IMR-90 (cell line): ENCODE data around the gene SNX7.

Experiments used
- BHLHE40 ChIP-seq: fragments of 150-350 bp; IDR thresholded peaks from 2 replicates; pipeline ENCODE4 v1.6.1; 2016; ENCODE audit warnings: mild to moderate bottlenecking, low read depth, low read length
- CEBPB ChIP-seq: IDR thresholded peaks from 2 replicates; pipeline ENCODE4 v1.6.1; 2012; ENCODE audit warnings: low read depth, low read length, improper control_type of control experiment
- FOS ChIP-seq: fragments of 150-350 bp; IDR thresholded peaks from 2 replicates; pipeline ENCODE4 v1.6.1; 2016; ENCODE audit warnings: low read depth, low read length
- MXI1 ChIP-seq: IDR thresholded peaks from 2 replicates; pipeline ENCODE4 v1.6.1; 2012; ENCODE audit warnings: low read depth, mild to moderate bottlenecking, low read length, moderate library complexity, borderline replicate concordance
- NFE2L2 ChIP-seq: fragments of 150-350 bp; IDR thresholded peaks from 2 replicates; pipeline ENCODE4 v1.6.1; 2016; ENCODE audit warnings: low read depth, mild to moderate bottlenecking, low read length
- POLR2A ChIP-seq: IDR thresholded peaks from 2 replicates; pipeline ENCODE4 v1.6.1; 2012; ENCODE audit warnings: mild to moderate bottlenecking, low read depth, low read length
- RAD21 ChIP-seq: IDR thresholded peaks from 2 replicates; pipeline ENCODE4 v1.6.1; 2012; ENCODE audit warnings: low read length, improper control_type of control experiment
- RCOR1 ChIP-seq: IDR thresholded peaks from 2 replicates; pipeline ENCODE4 v1.6.1; 2012; ENCODE audit warnings: mild to moderate bottlenecking, low read length, improper control_type of control experiment; ENCODE audit not compliant: insufficient replicate concordance
- TF ChIP-seq, protein P1 (sequence below): conservative IDR thresholded peaks from 2 replicates; pipeline ENCODE4 v1.5.1; 2012; ENCODE audit warnings: mild to moderate bottlenecking, low read depth, low read length, improper control_type of control experiment

DNA sequence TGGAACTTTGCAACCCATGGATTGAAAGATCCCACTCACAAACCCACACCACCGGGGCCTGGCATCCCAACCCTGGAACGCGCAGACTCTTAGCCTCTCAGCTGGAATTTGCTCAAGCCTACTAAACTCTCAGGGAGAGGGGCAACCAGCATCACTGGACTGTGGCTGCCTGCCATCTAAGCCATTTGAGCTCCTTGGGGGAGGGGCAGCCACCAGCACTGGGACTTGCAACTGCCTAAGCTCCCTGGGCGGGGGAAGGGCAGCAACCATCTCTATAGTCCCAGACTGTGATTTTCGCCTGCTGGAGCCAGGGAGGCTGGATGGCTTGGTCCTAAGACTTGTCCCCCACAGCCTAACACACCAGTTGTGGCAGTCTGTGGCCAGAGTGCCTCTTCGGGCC lies 122.3 kb downstream of the SNX7 start:
- TF ChIP-seq, protein P1, sequence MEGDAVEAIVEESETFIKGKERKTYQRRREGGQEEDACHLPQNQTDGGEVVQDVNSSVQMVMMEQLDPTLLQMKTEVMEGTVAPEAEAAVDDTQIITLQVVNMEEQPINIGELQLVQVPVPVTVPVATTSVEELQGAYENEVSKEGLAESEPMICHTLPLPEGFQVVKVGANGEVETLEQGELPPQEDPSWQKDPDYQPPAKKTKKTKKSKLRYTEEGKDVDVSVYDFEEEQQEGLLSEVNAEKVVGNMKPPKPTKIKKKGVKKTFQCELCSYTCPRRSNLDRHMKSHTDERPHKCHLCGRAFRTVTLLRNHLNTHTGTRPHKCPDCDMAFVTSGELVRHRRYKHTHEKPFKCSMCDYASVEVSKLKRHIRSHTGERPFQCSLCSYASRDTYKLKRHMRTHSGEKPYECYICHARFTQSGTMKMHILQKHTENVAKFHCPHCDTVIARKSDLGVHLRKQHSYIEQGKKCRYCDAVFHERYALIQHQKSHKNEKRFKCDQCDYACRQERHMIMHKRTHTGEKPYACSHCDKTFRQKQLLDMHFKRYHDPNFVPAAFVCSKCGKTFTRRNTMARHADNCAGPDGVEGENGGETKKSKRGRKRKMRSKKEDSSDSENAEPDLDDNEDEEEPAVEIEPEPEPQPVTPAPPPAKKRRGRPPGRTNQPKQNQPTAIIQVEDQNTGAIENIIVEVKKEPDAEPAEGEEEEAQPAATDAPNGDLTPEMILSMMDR, result no peak
- no peak for TF ChIP-seq BHLHE40
- TF ChIP-seq FOS, result no peak
- TF ChIP-seq CEBPB, result no peak
- no peak for TF ChIP-seq MXI1
- TF ChIP-seq RCOR1, result no peak
- no peak for TF ChIP-seq POLR2A
- TF ChIP-seq NFE2L2, result no peak
- TF ChIP-seq RAD21, result no peak
